Hair follicular keratinocyte (primary cell): ENCODE measurements around the gene POLR1F. TPM values are rescaled to one million over a fixed set of nuclear protein-coding genes. Genes with fewer than 3 reads are reported as not detected.

Experiments used
- total RNA-seq: library from RNA; depleted of rRNA; stranded (reverse); fragments of >200 nt; gene quantifications from 2 replicates; pipeline ENCODE4 v1.2.3, GENCODE V29; 2015

Gene POLR1F, protein sequence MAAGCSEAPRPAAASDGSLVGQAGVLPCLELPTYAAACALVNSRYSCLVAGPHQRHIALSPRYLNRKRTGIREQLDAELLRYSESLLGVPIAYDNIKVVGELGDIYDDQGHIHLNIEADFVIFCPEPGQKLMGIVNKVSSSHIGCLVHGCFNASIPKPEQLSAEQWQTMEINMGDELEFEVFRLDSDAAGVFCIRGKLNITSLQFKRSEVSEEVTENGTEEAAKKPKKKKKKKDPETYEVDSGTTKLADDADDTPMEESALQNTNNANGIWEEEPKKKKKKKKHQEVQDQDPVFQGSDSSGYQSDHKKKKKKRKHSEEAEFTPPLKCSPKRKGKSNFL
- total RNA-seq: 14.3 and 22.6 TPM in 2 replicates

GRCh38 chr7:19708397-19709248 lies at the start of gene POLR1F:
TSS of gene POLR1F (minus strand) at chr7:19709037. CDS start at chr7:19709016, 21 bp downstream.

Other genes starting within 250 kb of the POLR1F start
- not detected in 2 replicates for gene TMEM196, start 64.6 kb upstream of the POLR1F start, total RNA-seq